Nephron progenitor cell (in vitro differentiated cells): Measurements from ENCODE around the gene NRP2.

Experiments
- DNase-seq: peaks from one replicate; pipeline ENCODE4 v3.0.0; 2021
- H3K27ac Mint-ChIP-seq: 2 replicates; pipeline ENCODE4 v1.8.0; 2021; ENCODE audit warnings: mild to moderate bottlenecking, moderate library complexity, mixed read lengths
- H3K27me3 Mint-ChIP-seq: 2 replicates; pipeline ENCODE4 v1.8.0; 2021; ENCODE audit warnings: mild to moderate bottlenecking, low read depth, mixed read lengths; ENCODE audit not compliant: poor library complexity
- H3K36me3 Mint-ChIP-seq: 2 replicates; pipeline ENCODE4 v1.8.0; 2021; ENCODE audit warnings: low read depth, mixed read lengths
- H3K4me1 Mint-ChIP-seq: 2 replicates; pipeline ENCODE4 v1.8.0; 2021; ENCODE audit warnings: mixed read lengths
- H3K4me3 Mint-ChIP-seq: 2 replicates; pipeline ENCODE4 v1.8.0; 2021; ENCODE audit warnings: mild to moderate bottlenecking, moderate library complexity, mixed read lengths
- H3K9me3 Mint-ChIP-seq: 2 replicates; pipeline ENCODE4 v1.8.0; 2021; ENCODE audit warnings: mild to moderate bottlenecking, moderate library complexity, mixed read lengths
- CTCF ChIP-seq: fragments of 200-600 bp; sonication (generic); IDR thresholded peaks from 2 replicates; pipeline ENCODE4 v1.5.0; 2021; ENCODE audit warnings: antibody characterized with exemption

Gene NRP2

GRCh38 chr2:205640716-205641115, 41.6 kb upstream of the NRP2 start:
- no peaks in the 10 kb centered on the region for H3K27me3 Mint-ChIP-seq
- no peak for TF ChIP-seq CTCF
- peaks cover 16% of the 10 kb centered on the region for H3K9me3 Mint-ChIP-seq
- H3K4me1 Mint-ChIP-seq = peaks cover 58% of the 10 kb centered on the region
- H3K36me3 Mint-ChIP-seq = peaks cover 8% of the 10 kb centered on the region
- no peak overlapping the region for H3K4me3 Mint-ChIP-seq
- H3K27ac Mint-ChIP-seq = no peak overlapping the region
- no peak for DNase-seq

GRCh38 chr2:205642599-205643356, 39.5 kb upstream of the NRP2 start:
- Mint-ChIP-seq H3K9me3 (peaks cover 16% of the 10 kb centered on the region), H3K27me3 (no peaks in the 10 kb centered on the region), H3K36me3 (peaks cover 8% of the 10 kb centered on the region), H3K4me1 (peaks cover 53% of the 10 kb centered on the region), H3K4me3 (peak overlapping the region; percentile 9), H3K27ac (peak overlapping the region; percentile 88)
- no peak for TF ChIP-seq CTCF
- DNase-seq = no peak

GRCh38 chr2:205643391-205643885, 38.9 kb upstream of the NRP2 start:
- Mint-ChIP-seq H3K4me3 (no peak overlapping the region), H3K27me3 (no peaks in the 10 kb centered on the region), H3K4me1 (peaks cover 51% of the 10 kb centered on the region), H3K27ac (peak overlapping the region; percentile 88), H3K36me3 (peaks cover 8% of the 10 kb centered on the region), H3K9me3 (peaks cover 16% of the 10 kb centered on the region)
- DNase-seq = no peak
- no peak for TF ChIP-seq CTCF

DNA sequence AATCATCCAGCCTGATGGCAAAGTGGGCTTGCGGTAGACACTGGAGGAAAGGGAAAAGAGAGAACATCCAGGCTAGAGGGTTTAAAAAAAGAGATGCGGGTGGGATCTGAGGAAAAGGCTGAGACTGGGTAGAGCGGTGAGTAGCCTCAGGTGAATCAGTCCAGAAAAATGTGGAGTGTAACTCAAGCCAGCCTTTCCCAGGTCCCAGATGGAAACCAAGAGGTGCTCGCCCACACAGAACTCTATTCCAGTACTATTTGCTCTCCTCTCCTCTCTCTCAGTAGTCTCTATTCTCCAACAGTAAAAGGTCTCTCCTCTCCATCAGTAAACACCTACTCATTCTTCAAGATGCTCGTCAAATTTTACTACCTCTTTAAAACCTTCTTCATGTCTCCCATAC, 38.3 kb upstream of the NRP2 start:
- Mint-ChIP-seq H3K4me1 (peaks cover 51% of the 10 kb centered on the region), H3K4me3 (no peak overlapping the region), H3K27me3 (no peaks in the 10 kb centered on the region), H3K36me3 (peaks cover 8% of the 10 kb centered on the region), H3K27ac (peak overlapping the region; percentile 76), H3K9me3 (peaks cover 16% of the 10 kb centered on the region)
- no peak for DNase-seq
- no peak for TF ChIP-seq CTCF

- H3K27me3 Mint-ChIP-seq = peaks cover 6% of the 10 kb centered on the region
- no peak overlapping the region for H3K4me3 Mint-ChIP-seq
Measured at GRCh38 chr2:205646680-205647079, 35.6 kb upstream of the NRP2 start.

More at GRCh38 chr2:205646680-205647079, 35.6 kb upstream of the NRP2 start:
- no peaks in the 10 kb centered on the region for H3K9me3 Mint-ChIP-seq
- TF ChIP-seq CTCF = no peak
- H3K36me3 Mint-ChIP-seq = no peaks in the 10 kb centered on the region
- H3K27ac Mint-ChIP-seq = no peak overlapping the region
- no peak for DNase-seq
- peaks cover 61% of the 10 kb centered on the region for H3K4me1 Mint-ChIP-seq
